Measurements from ENCODE around the gene RBM38. TPM values are rescaled to one million over a fixed set of nuclear protein-coding genes. Genes with fewer than 3 reads are reported as not detected.

RBM38 gene
- total and polyA plus RNA-seq, 10 of the 15 experiments (the other 5 are each of a cell fraction or from before 2014, with no cell fraction given) = 0.32 to 118 (median 25.2) TPM

- Histone ChIP-seq H2AFZ (ENCODE audit: control insufficient read depth, low read depth, low read length) (no peak overlapping the region), H3K9ac (ENCODE audit: control insufficient read depth, insufficient read depth, low read length) (no peak overlapping the region), H3K79me2 (ENCODE audit: control insufficient read depth, insufficient read depth, low read length) (no peaks in the 10 kb centered on the region), H3K4me3 (no peak overlapping the region), H3K36me3 (ENCODE audit: control insufficient read depth in 2 of 2, insufficient read depth in 2 of 2, low read length in 1 of 2) (no peaks in the 10 kb centered on the region), H4K20me1 (ENCODE audit: control insufficient read depth, insufficient read depth) (no peaks in the 10 kb centered on the region), H3K4me1 (ENCODE audit: control insufficient read depth, insufficient read depth, low read length) (no peaks in the 10 kb centered on the region), H3K9me3 (replicated peaks; ENCODE audit: control insufficient read depth, insufficient read depth, low read length) (no peaks in the 10 kb centered on the region; the same call in 1 of the 3 replicates), H3K27me3 (replicated peaks in 1 of 2; ENCODE audit: control insufficient read depth in 2 of 2, insufficient read depth in 2 of 2, low read length in 1 of 2) (no peaks in the 10 kb centered on the region; a peak in 1 of 4 replicates), H3K4me2 (ENCODE audit: control insufficient read depth, insufficient read depth) (no peak overlapping the region), H3K27ac (ENCODE audit: control insufficient read depth, insufficient read depth) (no peak overlapping the region)
- ChIA-PET POLR2A (interaction anchor here (1.2 kb wide), 1 partner anchor 30 kb away, joined by 4 read pairs; no protein-coding TSS in a partner anchor), CTCF (interaction anchor here (1.3 kb wide), 1 partner anchor 9 kb away, joined by 4 read pairs; no protein-coding TSS in a partner anchor), SMC1A (ENCODE audit: uncharacterized antibody, unreplicated experiment) (interaction anchor here (1.2 kb wide), 2 partner anchors 11 kb away, joined by 3 to 4 read pairs; no protein-coding TSS in a partner anchor), RAD21 (ENCODE audit: unreplicated experiment) (no interaction called here)
- FAIRE-seq (no peak), ATAC-seq (no peak), DNase-seq (ENCODE audit: low read depth, low spot score) (no peak)
- WGBS (ENCODE audit: insufficient coverage, insufficient replicate concordance, low lambda C conversion rate, missing lambda C conversion rate) = 71% methylated on average over 18 of the region's 18 CpGs
- intact Hi-C loops (cut with micrococcal nuclease; ENCODE audit: unreplicated experiment) (no loop called here), in situ Hi-C loops (cut with MboI) (no loop called here)
- TF ChIP-seq PAX5 (IDR thresholded peaks at IDR 0.05; ENCODE audit: borderline replicate concordance, low read depth, low read length) (no peak), ZBTB4 (CRISPR knock-in tag; IDR thresholded peaks at IDR 0.05) (no peak)
- no TSS peak for BruUV-seq (replicated peaks)
Measured at GRCh38 chr20:57443349-57444265, 52.4 kb downstream of the RBM38 start.

All from GM12878 (cell line).